Mesenchymal stem cell (in vitro differentiated cells and primary cell): ENCODE measurements around the gene SPSB2.
A peak's percentile ranks its signal among the peaks of the same experiment; 100 is the strongest.
"Not testable (repeated sequence)": the region's sequence is repeated elsewhere in the genome, so short reads cannot be mapped to it uniquely, and the experiment has no call there.

Source experiments
- DNase-seq: peaks from one replicate; pipeline ENCODE4 v3.0.0-alpha.2; 2013
- H2AFZ ChIP-seq: one replicate; pipeline ENCODE4 v1.6.1; 2013; ENCODE audit warnings: low read depth, mild to moderate bottlenecking, control low read depth, inconsistent platforms, low read length, moderate library complexity
- H2AK5ac ChIP-seq: 2 replicates; pipeline ENCODE4 v1.6.1; 2013; ENCODE audit warnings: low read length, moderate library complexity, mild to moderate bottlenecking, inconsistent platforms; ENCODE audit not compliant: severe bottlenecking
- H2BK120ac ChIP-seq: one replicate; pipeline ENCODE4 v1.6.1; 2013; ENCODE audit warnings: low read depth, mild to moderate bottlenecking, inconsistent platforms, low read length, moderate library complexity
- H2BK12ac ChIP-seq, 2 experiments: one replicate each; pipeline ENCODE4 v1.6.1; 2013; ENCODE audit warnings: inconsistent platforms in 2 of 2, low read length in 2 of 2, mild to moderate bottlenecking in 2 of 2, moderate library complexity in 2 of 2, control low read depth in 1 of 2
- H2BK15ac ChIP-seq: one replicate; pipeline ENCODE4 v1.6.1; 2013; ENCODE audit warnings: mild to moderate bottlenecking, low read depth, inconsistent platforms; ENCODE audit not compliant: poor library complexity, severe bottlenecking
- H2BK5ac ChIP-seq: 2 replicates; pipeline ENCODE4 v1.6.1; 2013; ENCODE audit warnings: low read depth, mild to moderate bottlenecking, low read length, control low read depth, inconsistent platforms; ENCODE audit not compliant: poor library complexity, severe bottlenecking
- H3K14ac ChIP-seq, 2 experiments: one replicate each; pipeline ENCODE4 v1.6.1; 2013; ENCODE audit warnings: inconsistent platforms in 2 of 2, low read length in 2 of 2, control low read depth in 1 of 2, mild to moderate bottlenecking in 1 of 2, moderate library complexity in 1 of 2
- H3K18ac ChIP-seq, 2 experiments: one replicate each; pipeline ENCODE4 v1.6.1; 2013; ENCODE audit warnings: inconsistent platforms in 2 of 2, low read length in 2 of 2, control low read depth in 1 of 2, low read depth in 1 of 2, mild to moderate bottlenecking in 1 of 2
- H3K23ac ChIP-seq, 2 experiments: one replicate each; pipeline ENCODE4 v1.6.1; 2013; ENCODE audit warnings: inconsistent platforms in 2 of 2, low read length in 2 of 2, mild to moderate bottlenecking in 2 of 2, moderate library complexity in 2 of 2, control low read depth in 1 of 2
- H3K27ac ChIP-seq: 2 replicates; pipeline ENCODE4 v1.5.1; 2013; ENCODE audit warnings: mild to moderate bottlenecking, moderate library complexity, low read length, control low read depth, inconsistent platforms; ENCODE audit not compliant: poor library complexity, severe bottlenecking
- H3K27me3 ChIP-seq, 2 experiments: 2 replicates each; pipeline versions ENCODE4 v1.6.1 to v1.7.0; 2013; ENCODE audit warnings: low read length in 2 of 2, mild to moderate bottlenecking in 2 of 2, moderate library complexity in 2 of 2, control low read depth in 1 of 2, inconsistent platforms in 1 of 2; ENCODE audit not compliant: control insufficient read depth in 1 of 2, insufficient read depth in 1 of 2
- H3K36me3 ChIP-seq, 2 experiments: 2 replicates each; pipeline versions ENCODE4 v1.6.1 to v1.7.0; 2013; ENCODE audit warnings: low read length in 2 of 2, control low read depth in 1 of 2, inconsistent platforms in 1 of 2, low read depth in 1 of 2, mild to moderate bottlenecking in 1 of 2; ENCODE audit not compliant: insufficient read depth in 2 of 2, control insufficient read depth in 1 of 2
- H3K4ac ChIP-seq, 2 experiments: one replicate each; pipeline ENCODE4 v1.6.1; 2013; ENCODE audit warnings: inconsistent platforms in 2 of 2, low read length in 2 of 2, mild to moderate bottlenecking in 2 of 2, moderate library complexity in 2 of 2, control low read depth in 1 of 2, low read depth in 1 of 2
- H3K4me1 ChIP-seq: 2 replicates; pipeline ENCODE4 v1.6.1; 2013; ENCODE audit warnings: low read depth, low read length, control low read depth; ENCODE audit not compliant: control insufficient read depth, insufficient read depth
- H3K4me2 ChIP-seq: 2 replicates; pipeline ENCODE4 v1.6.1; 2013; ENCODE audit warnings: low read length, mild to moderate bottlenecking, inconsistent platforms; ENCODE audit not compliant: poor library complexity, severe bottlenecking
- H3K4me3 ChIP-seq, 2 experiments: 2 replicates each; pipeline versions ENCODE4 v1.5.1 to v1.7.0; 2013; ENCODE audit warnings: low read length in 2 of 2, mild to moderate bottlenecking in 2 of 2, control low read depth in 1 of 2, low read depth in 1 of 2; ENCODE audit not compliant: insufficient read depth in 1 of 2
- H3K79me1 ChIP-seq: replicated peaks from 2 replicates; pipeline ENCODE4 v1.6.1; 2013; ENCODE audit warnings: mild to moderate bottlenecking, control low read depth, low read length, inconsistent platforms; ENCODE audit not compliant: poor library complexity, severe bottlenecking
- H3K9ac ChIP-seq: 2 replicates; pipeline ENCODE4 v1.7.0; 2013; ENCODE audit warnings: mild to moderate bottlenecking, low read length, moderate library complexity
- H3K9me3 ChIP-seq: 2 replicates; pipeline ENCODE4 v1.7.0; 2013; ENCODE audit warnings: mild to moderate bottlenecking, low read length; ENCODE audit not compliant: control insufficient read depth
- H4K8ac ChIP-seq: one replicate; pipeline ENCODE4 v1.6.1; 2013; ENCODE audit warnings: inconsistent platforms, mild to moderate bottlenecking, low read length, moderate library complexity
- H4K91ac ChIP-seq: one replicate; pipeline ENCODE4 v1.6.1; 2013; ENCODE audit warnings: mild to moderate bottlenecking, low read length, inconsistent platforms
- WGBS: methylation state at CpG from one replicate; pipeline ENCODE4 v1.1.7; 2013; ENCODE audit warnings: mixed read lengths; 5-methylcytosine and 5-hydroxymethylcytosine counted together

The SPSB2 gene

GRCh38 chr12:6872073-6873048 lies 742 bp downstream of the SPSB2 start:
- Histone ChIP-seq H3K23ac (peak overlapping the region in 1 of 2 experiments; percentile 98), H3K9me3 (no peaks in the 10 kb centered on the region), H3K4me3 (peak overlapping the region; percentile 86 to 89), H2AK5ac (peak overlapping the region; percentile 39), H2BK5ac (peak overlapping the region; percentile 22), H2AFZ (no peak overlapping the region), H2BK12ac (no peak overlapping the region), H3K27ac (peak overlapping the region; percentile 90), H3K27me3 (no peaks in the 10 kb centered on the region), H3K4me1 (peaks cover 20% of the 10 kb centered on the region), H2BK15ac (peak overlapping the region; percentile 53), H3K14ac (peak overlapping the region; percentile 62 to 93), H3K79me1 (peaks cover 5% of the 10 kb centered on the region), H4K8ac (peak overlapping the region; percentile 28), H4K91ac (peak overlapping the region; percentile 34), H3K4ac (peak overlapping the region; percentile 9 to 81), H3K18ac (peak overlapping the region; percentile 67 to 92), H3K9ac (peak overlapping the region; percentile 97), H2BK120ac (no peak overlapping the region), H3K4me2 (peak overlapping the region; percentile 91), H3K36me3 (peaks cover 27 to 43% of the 10 kb centered on the region in 2 experiments)
- 3% methylated on average over 36 of the region's 40 CpGs for WGBS
- DNase-seq, result peak; percentile 73

- Histone ChIP-seq H2AFZ (no peak overlapping the region), H3K27ac (peak overlapping the region; percentile 25), H3K27me3 (no peaks in the 10 kb centered on the region), H2BK15ac (no peak overlapping the region), H2AK5ac (peak overlapping the region; percentile 6), H4K91ac (no peak overlapping the region), H3K4me1 (peaks cover 28% of the 10 kb centered on the region), H3K4me3 (peak overlapping the region in 1 of 2 experiments; percentile 89), H2BK120ac (no peak overlapping the region), H2BK12ac (peak overlapping the region in 1 of 2 experiments; percentile 67), H3K9me3 (no peaks in the 10 kb centered on the region), H3K4ac (no peak overlapping the region), H3K14ac (no peak overlapping the region), H3K79me1 (peaks cover 2% of the 10 kb centered on the region), H3K23ac (peak overlapping the region in 1 of 2 experiments; percentile 27), H3K9ac (peak overlapping the region; percentile 97), H3K36me3 (peaks cover 29 to 40% of the 10 kb centered on the region in 2 experiments), H4K8ac (peak overlapping the region; percentile 19), H2BK5ac (no peak overlapping the region), H3K4me2 (peak overlapping the region; percentile 91), H3K18ac (peak overlapping the region in 1 of 2 experiments; percentile 22)
- 89% methylated on average over 11 of the region's 12 CpGs for WGBS
- peak; percentile 20 for DNase-seq
Observed at GRCh38 chr12:6871052-6871957, 1.8 kb downstream of the SPSB2 start.

DNA sequence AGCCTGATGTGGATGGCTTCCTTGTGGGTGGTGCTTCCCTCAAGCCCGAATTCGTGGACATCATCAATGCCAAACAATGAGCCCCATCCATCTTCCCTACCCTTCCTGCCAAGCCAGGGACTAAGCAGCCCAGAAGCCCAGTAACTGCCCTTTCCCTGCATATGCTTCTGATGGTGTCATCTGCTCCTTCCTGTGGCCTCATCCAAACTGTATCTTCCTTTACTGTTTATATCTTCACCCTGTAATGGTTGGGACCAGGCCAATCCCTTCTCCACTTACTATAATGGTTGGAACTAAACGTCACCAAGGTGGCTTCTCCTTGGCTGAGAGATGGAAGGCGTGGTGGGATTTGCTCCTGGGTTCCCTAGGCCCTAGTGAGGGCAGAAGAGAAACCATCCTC lies 2.8 kb downstream of the SPSB2 start:
- not testable (repeated sequence) for H3K4ac ChIP-seq, H3K4me2 ChIP-seq, H2AK5ac ChIP-seq, H3K14ac ChIP-seq, H3K23ac ChIP-seq, H3K79me1 ChIP-seq, H2BK120ac ChIP-seq, H2AFZ ChIP-seq, H2BK5ac ChIP-seq, H3K27me3 ChIP-seq, H4K91ac ChIP-seq, H3K27ac ChIP-seq, H2BK15ac ChIP-seq, H3K18ac ChIP-seq, H3K9me3 ChIP-seq, H4K8ac ChIP-seq, H2BK12ac ChIP-seq
- Histone ChIP-seq H3K9ac (peak overlapping the region; percentile 97), H3K4me3 (peak overlapping the region in 1 of 2 experiments; percentile 94), H3K4me1 (peaks cover 28% of the 10 kb centered on the region), H3K36me3 (peaks cover 37 to 41% of the 10 kb centered on the region in 2 experiments)
- 82% methylated on average over 4 of the region's 4 CpGs for WGBS
- peak; percentile 30 for DNase-seq
